HCT116 (cell line): ENCODE results near the gene SH2B3.

Experiments used
- EZH2 ChIP-seq: fragments of 200-600 bp; sonication (generic); IDR thresholded peaks from 2 replicates; pipeline ENCODE4 v1.6.1; 2017; ENCODE audit warnings: antibody characterized with exemption, mixed run types
- POLR2A ChIP-seq: IDR thresholded peaks from 2 replicates; pipeline ENCODE4 v1.7.0; 2011; ENCODE audit warnings: borderline replicate concordance; ENCODE audit not compliant: insufficient read depth, insufficient read length; ENCODE audit errors: extremely low read depth
- POLR2AphosphoS5 ChIP-seq: IDR thresholded peaks from 2 replicates; pipeline ENCODE4 v1.6.1; 2011; ENCODE audit warnings: mild to moderate bottlenecking, low read depth, low read length, moderate library complexity
- RAD21 ChIP-seq: IDR thresholded peaks from 2 replicates; pipeline ENCODE4 v1.6.1; 2012; ENCODE audit warnings: low read depth, mild to moderate bottlenecking
- SIN3A ChIP-seq: IDR thresholded peaks from 2 replicates; pipeline ENCODE4 v1.6.1; 2012; ENCODE audit warnings: low read depth
- TF ChIP-seq, protein P1 (sequence below), 3 experiments: fragments of 200-600 bp in 1 of 3; sonication (generic) in 1 of 3; IDR thresholded peaks in 2 of 3; conservative IDR thresholded peaks in 1 of 3; 2 replicates each; pipeline ENCODE4 v1.5.1; 2012 to 2017; ENCODE audit warnings: low read depth in 2 of 3, low read length in 2 of 3, antibody characterized with exemption in 1 of 3, borderline replicate concordance in 1 of 3, control low read depth in 1 of 3, mild to moderate bottlenecking in 1 of 3, mixed read lengths in 1 of 3, mixed run types in 1 of 3, moderate library complexity in 1 of 3; ENCODE audit not compliant: insufficient read depth in 1 of 3
- TF ChIP-seq, protein P2 (sequence below): IDR thresholded peaks from 2 replicates; pipeline ENCODE4 v1.6.1; 2012

DNA sequence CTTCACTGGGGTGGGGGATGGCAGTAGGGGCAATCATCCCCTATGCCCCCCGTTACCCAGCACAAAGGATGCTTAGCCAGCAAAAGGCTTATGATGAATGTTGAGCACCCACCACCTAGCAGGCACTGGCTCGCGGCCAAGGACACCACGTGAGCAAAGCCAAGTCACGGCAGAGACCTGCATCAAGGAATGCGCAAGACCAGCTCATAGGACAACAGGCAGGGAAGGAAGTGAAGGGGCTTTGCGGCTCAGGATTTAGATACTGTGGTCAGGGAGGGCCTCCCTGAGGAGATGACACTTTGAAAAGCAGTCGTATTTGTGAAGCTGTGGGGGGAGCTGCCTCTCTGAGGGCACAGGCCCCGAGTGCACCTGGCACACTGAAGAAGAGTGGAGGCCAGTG, 32.8 kb downstream of the SH2B3 start:
- TF ChIP-seq POLR2A: no peak
- TF ChIP-seq, protein P1, sequence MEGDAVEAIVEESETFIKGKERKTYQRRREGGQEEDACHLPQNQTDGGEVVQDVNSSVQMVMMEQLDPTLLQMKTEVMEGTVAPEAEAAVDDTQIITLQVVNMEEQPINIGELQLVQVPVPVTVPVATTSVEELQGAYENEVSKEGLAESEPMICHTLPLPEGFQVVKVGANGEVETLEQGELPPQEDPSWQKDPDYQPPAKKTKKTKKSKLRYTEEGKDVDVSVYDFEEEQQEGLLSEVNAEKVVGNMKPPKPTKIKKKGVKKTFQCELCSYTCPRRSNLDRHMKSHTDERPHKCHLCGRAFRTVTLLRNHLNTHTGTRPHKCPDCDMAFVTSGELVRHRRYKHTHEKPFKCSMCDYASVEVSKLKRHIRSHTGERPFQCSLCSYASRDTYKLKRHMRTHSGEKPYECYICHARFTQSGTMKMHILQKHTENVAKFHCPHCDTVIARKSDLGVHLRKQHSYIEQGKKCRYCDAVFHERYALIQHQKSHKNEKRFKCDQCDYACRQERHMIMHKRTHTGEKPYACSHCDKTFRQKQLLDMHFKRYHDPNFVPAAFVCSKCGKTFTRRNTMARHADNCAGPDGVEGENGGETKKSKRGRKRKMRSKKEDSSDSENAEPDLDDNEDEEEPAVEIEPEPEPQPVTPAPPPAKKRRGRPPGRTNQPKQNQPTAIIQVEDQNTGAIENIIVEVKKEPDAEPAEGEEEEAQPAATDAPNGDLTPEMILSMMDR (IDR thresholded peaks at IDR 0.05 in 2 of 3, conservative IDR thresholded peaks at IDR 0.05 in 1 of 3; ENCODE audit: borderline replicate concordance in 1 of 3, insufficient read depth in 1 of 3, low read depth in 2 of 3, low read length in 2 of 3): no peak
- TF ChIP-seq EZH2: no peak
- TF ChIP-seq RAD21: no peak
- TF ChIP-seq SIN3A: no peak
- no peak for TF ChIP-seq POLR2AphosphoS5
- TF ChIP-seq, protein P2, sequence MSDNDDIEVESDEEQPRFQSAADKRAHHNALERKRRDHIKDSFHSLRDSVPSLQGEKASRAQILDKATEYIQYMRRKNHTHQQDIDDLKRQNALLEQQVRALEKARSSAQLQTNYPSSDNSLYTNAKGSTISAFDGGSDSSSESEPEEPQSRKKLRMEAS: no peak
